ENCODE results near the gene MAPT. TPM values are rescaled to one million over a fixed set of nuclear protein-coding genes. Genes with fewer than 3 reads are reported as not detected.
"Not testable (repeated sequence)": the region's sequence is repeated elsewhere in the genome, so short reads cannot be mapped to it uniquely, and the experiment has no call there.

Gene MAPT
- total RNA-seq, 1 experiment from 2014 or later, result 8.3 TPM

GRCh38 chr17:45935197-45935709 is 40.9 kb downstream of the MAPT start:
- H3K4me3 ChIP-seq (ENCODE audit: low read depth, low read length, poor library complexity, severe bottlenecking), result no peak overlapping the region

GRCh38 chr17:45935710-45936509 is 41.6 kb downstream of the MAPT start:
- no TSS peak for BruUV-seq (replicated peaks)
- Histone ChIP-seq H3K36me3 (ENCODE audit: insufficient read depth, low read length, poor library complexity, severe bottlenecking) (no peaks in the 10 kb centered on the region), H3K4me1 (ENCODE audit: insufficient read depth, low read length, poor library complexity, severe bottlenecking) (no peaks in the 10 kb centered on the region), H3K9me3 (ENCODE audit: low read depth, low read length, poor library complexity, severe bottlenecking) (no peaks in the 10 kb centered on the region), H3K4me3 (ENCODE audit: low read depth, low read length, poor library complexity, severe bottlenecking) (no peak overlapping the region), H3K27ac (ENCODE audit: low read depth, low read length, poor library complexity, severe bottlenecking) (no peak overlapping the region), H3K27me3 (replicated peaks; ENCODE audit: insufficient read depth, low read depth, low read length, poor library complexity) (no peaks in the 10 kb centered on the region)
- TF ChIP-seq CTCF (conservative IDR thresholded peaks at IDR 0.05; ENCODE audit: low read depth, low read length) (no peak), EZH2 (IDR thresholded peaks at IDR 0.05; ENCODE audit: borderline replicate concordance, low read depth, low read length, poor library complexity, severe bottlenecking) (no peak)
- ChIA-PET CTCF (interaction anchor here (1.4 kb wide), 1 partner anchor 13 kb away, joined by 3 read pairs; no protein-coding TSS in a partner anchor), POLR2A (ENCODE audit: low non-redundant PET) (no interaction called here)
- intact Hi-C loops (cut with micrococcal nuclease; ENCODE audit: unreplicated experiment), result no loop called here
- DNase-seq (ENCODE audit: low spot score), result no peak

More at GRCh38 chr17:45935197-45935709, 40.9 kb downstream of the MAPT start:
- no peaks in the 10 kb centered on the region for H3K36me3 ChIP-seq (ENCODE audit: insufficient read depth, low read length, poor library complexity, severe bottlenecking)
- ChIA-PET POLR2A (ENCODE audit: low non-redundant PET) (no interaction called here), CTCF (interaction anchor here (1.4 kb wide), 1 partner anchor 14 kb away, joined by 3 read pairs; no protein-coding TSS in a partner anchor)
- no TSS peak for BruUV-seq (replicated peaks)
- intact Hi-C loops (cut with micrococcal nuclease; ENCODE audit: unreplicated experiment), result no loop called here
- no peaks in the 10 kb centered on the region for H3K4me1 ChIP-seq (ENCODE audit: insufficient read depth, low read length, poor library complexity, severe bottlenecking)
- no peaks in the 10 kb centered on the region for H3K9me3 ChIP-seq (ENCODE audit: low read depth, low read length, poor library complexity, severe bottlenecking)
- no peak overlapping the region for H3K27ac ChIP-seq (ENCODE audit: low read depth, low read length, poor library complexity, severe bottlenecking)
- H3K27me3 ChIP-seq (replicated peaks; ENCODE audit: insufficient read depth, low read depth, low read length, poor library complexity), result no peaks in the 10 kb centered on the region
- DNase-seq (ENCODE audit: low spot score), result no peak
- TF ChIP-seq EZH2 (IDR thresholded peaks at IDR 0.05; ENCODE audit: borderline replicate concordance, low read depth, low read length, poor library complexity, severe bottlenecking) (no peak), CTCF (conservative IDR thresholded peaks at IDR 0.05; ENCODE audit: low read depth, low read length) (no peak)

GRCh38 chr17:45936610-45937009 is 42.3 kb downstream of the MAPT start:
- no peak for DNase-seq (ENCODE audit: low spot score)
- H3K9me3 ChIP-seq (ENCODE audit: low read depth, low read length, poor library complexity, severe bottlenecking), result no peaks in the 10 kb centered on the region
- H3K4me1 ChIP-seq (ENCODE audit: insufficient read depth, low read length, poor library complexity, severe bottlenecking), result peaks cover 1% of the 10 kb centered on the region
- no peak overlapping the region for H3K4me3 ChIP-seq (ENCODE audit: low read depth, low read length, poor library complexity, severe bottlenecking)
- ChIA-PET CTCF (interaction anchor here (1.4 kb wide), 1 partner anchor 13 kb away, joined by 3 read pairs; no protein-coding TSS in a partner anchor), POLR2A (ENCODE audit: low non-redundant PET) (no interaction called here)
- H3K27me3 ChIP-seq (replicated peaks; ENCODE audit: insufficient read depth, low read depth, low read length, poor library complexity), result no peaks in the 10 kb centered on the region
- TF ChIP-seq CTCF (conservative IDR thresholded peaks at IDR 0.05; ENCODE audit: low read depth, low read length) (no peak), EZH2 (IDR thresholded peaks at IDR 0.05; ENCODE audit: borderline replicate concordance, low read depth, low read length, poor library complexity, severe bottlenecking) (no peak)
- intact Hi-C loops (cut with micrococcal nuclease; ENCODE audit: unreplicated experiment), result no loop called here
- no TSS peak for BruUV-seq (replicated peaks)
- no peaks in the 10 kb centered on the region for H3K36me3 ChIP-seq (ENCODE audit: insufficient read depth, low read length, poor library complexity, severe bottlenecking)
- H3K27ac ChIP-seq (ENCODE audit: low read depth, low read length, poor library complexity, severe bottlenecking), result no peak overlapping the region

DNA sequence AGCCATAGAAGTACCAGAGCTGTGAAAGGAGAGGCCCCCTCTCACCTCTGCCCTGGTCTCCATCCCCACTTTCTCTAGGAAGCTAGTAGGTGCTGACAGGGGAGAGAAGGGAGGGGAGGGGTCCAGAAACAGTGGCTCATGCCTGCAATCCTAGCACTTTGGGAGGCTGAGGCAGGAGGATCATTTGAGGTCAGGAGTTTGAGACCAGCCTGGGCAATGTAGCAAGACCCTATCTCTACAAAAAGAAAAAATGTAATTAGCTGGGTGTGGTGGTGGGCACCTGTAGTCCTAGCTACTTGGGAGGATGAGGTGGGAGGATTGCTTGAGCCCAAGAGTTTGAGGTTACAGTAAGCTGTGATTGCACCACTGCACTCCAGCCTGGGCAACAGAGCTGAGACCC is 42.8 kb downstream of the MAPT start:
- H3K4me1 ChIP-seq (ENCODE audit: insufficient read depth, low read length, poor library complexity, severe bottlenecking); H3K36me3 ChIP-seq (ENCODE audit: insufficient read depth, low read length, poor library complexity, severe bottlenecking); H3K4me3 ChIP-seq (ENCODE audit: low read depth, low read length, poor library complexity, severe bottlenecking); POLR2A ChIA-PET (ENCODE audit: low non-redundant PET); H3K27ac ChIP-seq (ENCODE audit: low read depth, low read length, poor library complexity, severe bottlenecking); intact Hi-C loops (cut with micrococcal nuclease; ENCODE audit: unreplicated experiment); H3K27me3 ChIP-seq (replicated peaks; ENCODE audit: insufficient read depth, low read depth, low read length, poor library complexity); H3K9me3 ChIP-seq (ENCODE audit: low read depth, low read length, poor library complexity, severe bottlenecking); DNase-seq (ENCODE audit: low spot score); BruUV-seq (replicated peaks): not testable (repeated sequence)
- CTCF ChIA-PET, result interaction anchor here (0.7 kb wide), 1 partner anchor 350 kb away, joined by 11 read pairs; no protein-coding TSS in a partner anchor

Measured in A673 (cell line).